K562 (cell line): ENCODE results near the gene SUCNR1. TPM values are rescaled to one million over a fixed set of nuclear protein-coding genes. Genes with fewer than 3 reads are reported as not detected.

Experiments used
- CHCHD3 ChIP-seq: fragments of 250-450 bp; sonication (Bioruptor Pico); IDR thresholded peaks from 2 replicates; pipeline ENCODE4 v2.1.2; 2022; ENCODE audit warnings: mild to moderate bottlenecking
- LARP7 ChIP-seq: fragments of 450-650 bp; IDR thresholded peaks from 2 replicates; pipeline ENCODE4 v1.6.1; 2016
- POLR2AphosphoS2 ChIP-seq: IDR thresholded peaks from 2 replicates; pipeline ENCODE4 v1.6.1; 2012; ENCODE audit warnings: low read length, improper control_type of control experiment
- SRSF1 ChIP-seq: fragments of 200-400 bp; formaldehyde crosslinking; IDR thresholded peaks from 2 replicates; pipeline ENCODE4 v1.6.1; 2017; ENCODE audit warnings: mild to moderate bottlenecking, low read depth, low read length, moderate library complexity
- ZNF717 ChIP-seq: fragments of 250-450 bp; sonication (Bioruptor Pico); IDR thresholded peaks from 2 replicates; pipeline ENCODE4 v1.5.0; 2021
- polyA plus RNA-seq, 8 experiments: library from polyadenylated mRNA; depleted of rRNA in 4 of 8; stranded (reverse) in 5 of 8; unstranded in 3 of 8; fragments of >200 nt; fragmentation: Nextera tagmentation in 2 of 8; fragmentation: Illumina TruSeq in 1 of 8; extraction: Ambion mirVana in 2 of 8; extraction: Trizol in 1 of 8; gene quantifications; 2 replicates each; pipeline versions ENCODE4 v1.2.1 to v1.2.3, GENCODE V29; 2011 to 2014; ENCODE audit warnings: inconsistent platforms in 1 of 8, missing spikeins in 1 of 8
- total RNA-seq, 7 experiments: library from RNA; depleted of rRNA in 6 of 7; stranded (reverse); fragments of >200 nt in 6 of 7; fragmentation: Illumina TruSeq in 2 of 7; extraction: Trizol in 2 of 7; gene quantifications; 2 replicates each; pipeline versions ENCODE4 v1.2.1 to v1.2.3, GENCODE V29; 2011 to 2021; ENCODE audit warnings: low replicate concordance in 1 of 7
- TF ChIP-seq, protein P1 (sequence below): fragments of 450-650 bp; IDR thresholded peaks from 2 replicates; pipeline ENCODE4 v1.6.1; 2016; ENCODE audit warnings: low read depth
- TF ChIP-seq, protein P2 (sequence below): fragments of 450-650 bp; IDR thresholded peaks from 2 replicates; pipeline ENCODE4 v1.6.1; 2014; ENCODE audit warnings: low read depth, mild to moderate bottlenecking, moderate library complexity, borderline replicate concordance
- TF ChIP-seq, protein P3 (sequence below), 2 experiments: IDR thresholded peaks; 2 replicates each; pipeline ENCODE4 v1.6.1; 2011; ENCODE audit warnings: borderline replicate concordance in 1 of 2, control low read depth in 1 of 2, low read depth in 1 of 2, low read length in 1 of 2, mild to moderate bottlenecking in 1 of 2, mixed read lengths in 1 of 2, moderate library complexity in 1 of 2; ENCODE audit not compliant: insufficient read depth in 1 of 2, insufficient read length in 1 of 2, poor library complexity in 1 of 2, severe bottlenecking in 1 of 2; ENCODE audit errors: extremely low read depth in 1 of 2
- TF ChIP-seq, protein P4 (sequence below): fragments of 450-650 bp; IDR thresholded peaks from 2 replicates; pipeline ENCODE4 v1.6.1; 2016; ENCODE audit warnings: antibody characterized with exemption
- TF ChIP-seq, protein P5 (sequence below): IDR thresholded peaks from 2 replicates; pipeline ENCODE4 v1.6.1; 2011; ENCODE audit not compliant: insufficient read length; ENCODE audit errors: extremely low read depth
- TF ChIP-seq, protein P6 (sequence below), 2 experiments: fragments of 450-650 bp; IDR thresholded peaks; 2 replicates each; pipeline ENCODE4 v1.6.1; 2016

Gene SUCNR1
- total and polyA plus RNA-seq, 9 of the 15 experiments (the other 6 are each of a cell fraction or from before 2014, with no cell fraction given): 0.04 to 0.54 (median 0.13) TPM

DNA sequence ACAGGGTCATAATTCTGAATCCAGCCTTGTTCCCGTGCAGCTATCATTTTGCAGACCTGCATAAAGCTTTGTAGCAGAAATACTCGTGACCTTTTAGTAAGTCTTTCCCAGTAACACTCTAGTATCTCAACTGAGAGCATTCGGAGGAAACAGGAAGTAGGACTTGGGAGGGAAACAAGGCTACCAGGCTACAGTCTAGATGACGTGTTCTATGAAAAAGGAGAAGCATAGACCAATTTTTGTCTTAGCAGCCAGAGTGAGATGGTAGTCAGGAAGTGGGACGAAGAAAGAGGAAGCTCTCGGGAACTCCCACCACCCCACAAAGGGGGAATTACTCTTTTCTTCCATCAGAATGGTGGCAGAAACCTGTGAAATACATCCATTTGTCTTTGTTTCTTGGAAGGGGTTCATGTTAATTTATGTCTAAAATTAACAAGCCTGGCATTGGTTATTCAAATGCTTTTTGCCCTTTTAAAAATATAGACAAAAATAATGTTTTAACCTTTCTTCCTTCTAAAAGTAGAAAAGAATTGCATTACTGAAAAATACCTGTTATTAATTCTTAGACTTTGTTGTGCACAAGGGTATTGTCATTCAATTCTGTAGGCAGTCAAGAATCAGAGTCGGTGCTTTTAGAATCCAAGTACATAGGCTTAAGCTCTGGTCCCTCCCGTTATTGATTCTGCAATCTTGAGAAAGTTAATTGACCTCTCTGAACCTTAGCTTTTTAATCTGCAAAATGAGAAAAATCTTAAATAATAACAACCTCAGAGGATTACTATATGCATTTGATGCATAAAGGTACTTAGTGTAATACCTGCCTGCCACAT, 1.6 kb upstream of the SUCNR1 start (continued):
- TF ChIP-seq, protein P1, sequence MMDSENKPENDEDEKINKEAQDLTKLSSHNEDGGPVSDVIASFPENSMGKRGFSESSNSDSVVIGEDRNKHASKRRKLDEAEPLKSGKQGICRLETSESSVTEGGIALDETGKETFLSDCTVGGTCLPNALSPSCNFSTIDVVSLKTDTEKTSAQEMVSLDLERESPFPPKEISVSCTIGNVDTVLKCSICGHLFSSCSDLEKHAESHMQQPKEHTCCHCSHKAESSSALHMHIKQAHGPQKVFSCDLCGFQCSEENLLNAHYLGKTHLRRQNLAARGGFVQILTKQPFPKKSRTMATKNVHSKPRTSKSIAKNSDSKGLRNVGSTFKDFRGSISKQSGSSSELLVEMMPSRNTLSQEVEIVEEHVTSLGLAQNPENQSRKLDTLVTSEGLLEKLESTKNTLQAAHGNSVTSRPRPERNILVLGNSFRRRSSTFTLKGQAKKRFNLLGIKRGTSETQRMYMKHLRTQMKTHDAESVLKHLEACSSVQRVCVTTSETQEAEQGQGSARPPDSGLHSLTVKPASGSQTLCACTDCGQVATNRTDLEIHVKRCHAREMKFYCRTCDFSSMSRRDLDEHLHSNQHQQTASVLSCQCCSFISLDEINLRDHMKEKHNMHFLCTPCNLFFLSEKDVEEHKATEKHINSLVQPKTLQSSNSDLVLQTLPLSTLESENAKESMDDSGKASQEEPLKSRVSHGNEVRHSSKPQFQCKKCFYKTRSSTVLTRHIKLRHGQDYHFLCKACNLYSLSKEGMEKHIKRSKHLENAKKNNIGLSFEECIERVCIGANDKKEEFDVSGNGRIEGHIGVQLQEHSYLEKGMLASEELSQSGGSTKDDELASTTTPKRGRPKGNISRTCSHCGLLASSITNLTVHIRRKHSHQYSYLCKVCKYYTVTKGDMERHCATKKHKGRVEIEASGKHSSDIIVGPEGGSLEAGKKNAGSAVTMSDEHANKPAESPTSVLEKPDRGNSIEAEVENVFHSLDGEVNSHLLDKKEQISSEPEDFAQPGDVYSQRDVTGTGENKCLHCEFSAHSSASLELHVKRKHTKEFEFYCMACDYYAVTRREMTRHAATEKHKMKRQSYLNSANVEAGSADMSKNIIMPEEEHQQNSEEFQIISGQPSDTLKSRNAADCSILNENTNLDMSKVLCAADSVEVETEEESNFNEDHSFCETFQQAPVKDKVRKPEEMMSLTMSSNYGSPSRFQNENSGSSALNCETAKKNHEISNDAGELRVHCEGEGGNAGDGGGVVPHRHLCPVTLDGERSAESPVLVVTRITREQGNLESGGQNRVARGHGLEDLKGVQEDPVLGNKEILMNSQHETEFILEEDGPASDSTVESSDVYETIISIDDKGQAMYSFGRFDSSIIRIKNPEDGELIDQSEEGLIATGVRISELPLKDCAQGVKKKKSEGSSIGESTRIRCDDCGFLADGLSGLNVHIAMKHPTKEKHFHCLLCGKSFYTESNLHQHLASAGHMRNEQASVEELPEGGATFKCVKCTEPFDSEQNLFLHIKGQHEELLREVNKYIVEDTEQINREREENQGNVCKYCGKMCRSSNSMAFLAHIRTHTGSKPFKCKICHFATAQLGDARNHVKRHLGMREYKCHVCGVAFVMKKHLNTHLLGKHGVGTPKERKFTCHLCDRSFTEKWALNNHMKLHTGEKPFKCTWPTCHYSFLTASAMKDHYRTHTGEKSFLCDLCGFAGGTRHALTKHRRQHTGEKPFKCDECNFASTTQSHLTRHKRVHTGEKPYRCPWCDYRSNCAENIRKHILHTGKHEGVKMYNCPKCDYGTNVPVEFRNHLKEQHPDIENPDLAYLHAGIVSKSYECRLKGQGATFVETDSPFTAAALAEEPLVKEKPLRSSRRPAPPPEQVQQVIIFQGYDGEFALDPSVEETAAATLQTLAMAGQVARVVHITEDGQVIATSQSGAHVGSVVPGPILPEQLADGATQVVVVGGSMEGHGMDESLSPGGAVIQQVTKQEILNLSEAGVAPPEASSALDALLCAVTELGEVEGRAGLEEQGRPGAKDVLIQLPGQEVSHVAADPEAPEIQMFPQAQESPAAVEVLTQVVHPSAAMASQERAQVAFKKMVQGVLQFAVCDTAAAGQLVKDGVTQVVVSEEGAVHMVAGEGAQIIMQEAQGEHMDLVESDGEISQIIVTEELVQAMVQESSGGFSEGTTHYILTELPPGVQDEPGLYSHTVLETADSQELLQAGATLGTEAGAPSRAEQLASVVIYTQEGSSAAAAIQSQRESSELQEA: no peak
- TF ChIP-seq ZNF717 (CRISPR knock-in tag) (no peak), POLR2AphosphoS2 (no peak), LARP7 (no peak), SRSF1 (no peak), CHCHD3 (CRISPR knock-in tag) (no peak)
- TF ChIP-seq, protein P2, sequence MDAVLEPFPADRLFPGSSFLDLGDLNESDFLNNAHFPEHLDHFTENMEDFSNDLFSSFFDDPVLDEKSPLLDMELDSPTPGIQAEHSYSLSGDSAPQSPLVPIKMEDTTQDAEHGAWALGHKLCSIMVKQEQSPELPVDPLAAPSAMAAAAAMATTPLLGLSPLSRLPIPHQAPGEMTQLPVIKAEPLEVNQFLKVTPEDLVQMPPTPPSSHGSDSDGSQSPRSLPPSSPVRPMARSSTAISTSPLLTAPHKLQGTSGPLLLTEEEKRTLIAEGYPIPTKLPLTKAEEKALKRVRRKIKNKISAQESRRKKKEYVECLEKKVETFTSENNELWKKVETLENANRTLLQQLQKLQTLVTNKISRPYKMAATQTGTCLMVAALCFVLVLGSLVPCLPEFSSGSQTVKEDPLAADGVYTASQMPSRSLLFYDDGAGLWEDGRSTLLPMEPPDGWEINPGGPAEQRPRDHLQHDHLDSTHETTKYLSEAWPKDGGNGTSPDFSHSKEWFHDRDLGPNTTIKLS: no peak
- TF ChIP-seq, protein P3, sequence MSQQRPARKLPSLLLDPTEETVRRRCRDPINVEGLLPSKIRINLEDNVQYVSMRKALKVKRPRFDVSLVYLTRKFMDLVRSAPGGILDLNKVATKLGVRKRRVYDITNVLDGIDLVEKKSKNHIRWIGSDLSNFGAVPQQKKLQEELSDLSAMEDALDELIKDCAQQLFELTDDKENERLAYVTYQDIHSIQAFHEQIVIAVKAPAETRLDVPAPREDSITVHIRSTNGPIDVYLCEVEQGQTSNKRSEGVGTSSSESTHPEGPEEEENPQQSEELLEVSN (IDR thresholded peaks at IDR 0.05; ENCODE audit: borderline replicate concordance in 1 of 2, extremely low read depth in 1 of 2, insufficient read depth in 1 of 2, insufficient read length in 1 of 2, low read depth in 1 of 2, low read length in 1 of 2, poor library complexity in 1 of 2, severe bottlenecking in 1 of 2): peak; percentile 42 to 52
- TF ChIP-seq, protein P4, sequence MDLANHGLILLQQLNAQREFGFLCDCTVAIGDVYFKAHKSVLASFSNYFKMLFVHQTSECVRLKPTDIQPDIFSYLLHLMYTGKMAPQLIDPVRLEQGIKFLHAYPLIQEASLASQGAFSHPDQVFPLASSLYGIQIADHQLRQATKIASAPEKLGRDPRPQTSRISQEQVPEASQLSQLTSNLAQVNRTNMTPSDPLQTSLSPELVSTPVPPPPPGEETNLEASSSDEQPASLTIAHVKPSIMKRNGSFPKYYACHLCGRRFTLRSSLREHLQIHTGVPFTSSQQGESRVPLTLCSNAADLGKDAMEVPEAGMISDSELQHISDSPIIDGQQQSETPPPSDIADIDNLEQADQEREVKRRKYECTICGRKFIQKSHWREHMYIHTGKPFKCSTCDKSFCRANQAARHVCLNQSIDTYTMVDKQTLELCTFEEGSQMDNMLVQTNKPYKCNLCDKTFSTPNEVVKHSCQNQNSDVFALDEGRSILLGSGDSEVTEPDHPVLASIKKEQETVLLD: no peak
- TF ChIP-seq, protein P5, sequence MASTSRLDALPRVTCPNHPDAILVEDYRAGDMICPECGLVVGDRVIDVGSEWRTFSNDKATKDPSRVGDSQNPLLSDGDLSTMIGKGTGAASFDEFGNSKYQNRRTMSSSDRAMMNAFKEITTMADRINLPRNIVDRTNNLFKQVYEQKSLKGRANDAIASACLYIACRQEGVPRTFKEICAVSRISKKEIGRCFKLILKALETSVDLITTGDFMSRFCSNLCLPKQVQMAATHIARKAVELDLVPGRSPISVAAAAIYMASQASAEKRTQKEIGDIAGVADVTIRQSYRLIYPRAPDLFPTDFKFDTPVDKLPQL: no peak
- TF ChIP-seq, protein P6, sequence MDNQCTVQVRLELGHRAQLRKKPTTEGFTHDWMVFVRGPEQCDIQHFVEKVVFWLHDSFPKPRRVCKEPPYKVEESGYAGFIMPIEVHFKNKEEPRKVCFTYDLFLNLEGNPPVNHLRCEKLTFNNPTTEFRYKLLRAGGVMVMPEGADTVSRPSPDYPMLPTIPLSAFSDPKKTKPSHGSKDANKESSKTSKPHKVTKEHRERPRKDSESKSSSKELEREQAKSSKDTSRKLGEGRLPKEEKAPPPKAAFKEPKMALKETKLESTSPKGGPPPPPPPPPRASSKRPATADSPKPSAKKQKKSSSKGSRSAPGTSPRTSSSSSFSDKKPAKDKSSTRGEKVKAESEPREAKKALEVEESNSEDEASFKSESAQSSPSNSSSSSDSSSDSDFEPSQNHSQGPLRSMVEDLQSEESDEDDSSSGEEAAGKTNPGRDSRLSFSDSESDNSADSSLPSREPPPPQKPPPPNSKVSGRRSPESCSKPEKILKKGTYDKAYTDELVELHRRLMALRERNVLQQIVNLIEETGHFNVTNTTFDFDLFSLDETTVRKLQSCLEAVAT (IDR thresholded peaks at IDR 0.05): no peak
